Naive thymus-derived CD4-positive, alpha-beta T cell (primary cell): Measurements from ENCODE around the gene NAA15. TPM values are rescaled to one million over a fixed set of nuclear protein-coding genes. Genes with fewer than 3 reads are reported as not detected.

Source experiments
- ATAC-seq: fragments of 150-1000 bp; cut with Tn5 transposase; 2 replicates; pipeline ENCODE4 v1.10.0; 2021; ENCODE audit warnings: mild to moderate bottlenecking, moderate library complexity
- CTCF ChIA-PET: fragments of 350-600 bp; sonication (Branson Sonifier 250); formaldehyde crosslinking; loops from one replicate; lab custom pipeline; 2021; ENCODE audit warnings: antibody characterized with exemption; lab: Charles Lee
- POLR2A ChIA-PET: fragments of 350-600 bp; sonication (Branson Sonifier 250); formaldehyde crosslinking; loops from one replicate; lab custom pipeline; 2021; ENCODE audit warnings: antibody characterized with exemption, inconsistent platforms; lab: Charles Lee
- DNase-seq, 9 donors: peaks; one replicate each; pipeline versions ENCODE4 v3.0.0 to v3.0.0-alpha.2; 2020 to 2022; ENCODE audit warnings: mixed read lengths in 1 of 9
- H3K27ac ChIP-seq: one replicate; pipeline ENCODE4 v1.7.0; 2013; ENCODE audit warnings: mild to moderate bottlenecking, low read depth, low read length, moderate library complexity
- H3K27me3 ChIP-seq, 2 donors: one replicate each; pipeline ENCODE4 v1.7.0; 2013; ENCODE audit warnings: low read length in 2 of 2, mild to moderate bottlenecking in 2 of 2, moderate library complexity in 2 of 2; ENCODE audit not compliant: control insufficient read depth in 2 of 2, insufficient read depth in 2 of 2
- H3K36me3 ChIP-seq, 3 experiments: 1 replicate in 2 of 3; 2 replicates in 1 of 3; pipeline ENCODE4 v1.7.0; 2013; ENCODE audit warnings: low read length in 3 of 3, mild to moderate bottlenecking in 3 of 3, moderate library complexity in 1 of 3; ENCODE audit not compliant: insufficient read depth in 3 of 3, control insufficient read depth in 2 of 3
- H3K4me1 ChIP-seq, 2 donors: one replicate each; pipeline ENCODE4 v1.7.0; 2013; ENCODE audit warnings: low read length in 2 of 2, mild to moderate bottlenecking in 2 of 2, moderate library complexity in 1 of 2; ENCODE audit not compliant: control insufficient read depth in 2 of 2, insufficient read depth in 2 of 2
- H3K4me3 ChIP-seq: 2 replicates; pipeline ENCODE4 v1.7.0; 2013; ENCODE audit warnings: mild to moderate bottlenecking, low read length
- H3K9me3 ChIP-seq, 3 experiments: 1 replicate in 2 of 3; 2 replicates in 1 of 3; pipeline ENCODE4 v1.7.0; 2013; ENCODE audit warnings: low read length in 3 of 3; ENCODE audit not compliant: control insufficient read depth in 2 of 3
- H3K27ac Mint-ChIP-seq, 9 donors: one replicate each; pipeline ENCODE4 v1.8.0; 2020 to 2022; ENCODE audit warnings: mixed read lengths in 9 of 9, mild to moderate bottlenecking in 8 of 9, moderate library complexity in 5 of 9, inconsistent platforms in 2 of 9
- H3K27me3 Mint-ChIP-seq, 5 donors: one replicate each; pipeline ENCODE4 v1.8.0; 2021 to 2022; ENCODE audit warnings: mixed read lengths in 5 of 5, mild to moderate bottlenecking in 1 of 5
- H3K36me3 Mint-ChIP-seq, 5 donors: one replicate each; pipeline ENCODE4 v1.8.0; 2020 to 2022; ENCODE audit warnings: mixed read lengths in 5 of 5, mild to moderate bottlenecking in 3 of 5, inconsistent platforms in 1 of 5
- H3K4me1 Mint-ChIP-seq, 7 donors: one replicate each; pipeline ENCODE4 v1.8.0; 2020 to 2022; ENCODE audit warnings: mixed read lengths in 7 of 7, mild to moderate bottlenecking in 3 of 7, inconsistent platforms in 1 of 7
- H3K4me3 Mint-ChIP-seq, 10 donors: one replicate each; pipeline ENCODE4 v1.8.0; 2020 to 2022; ENCODE audit warnings: mild to moderate bottlenecking in 10 of 10, mixed read lengths in 10 of 10, moderate library complexity in 6 of 10, inconsistent platforms in 2 of 10
- H3K9me3 Mint-ChIP-seq, 11 donors: one replicate each; pipeline ENCODE4 v1.8.0; 2020 to 2022; ENCODE audit warnings: mixed read lengths in 11 of 11, mild to moderate bottlenecking in 4 of 11, inconsistent platforms in 1 of 11, moderate library complexity in 1 of 11
- intact Hi-C, 2 donors: fragments of 100-400 bp; cut with micrococcal nuclease; formaldehyde crosslinking; loops; one replicate each; pipeline ENCODE4 v1.15.1; 2023
- polyA plus RNA-seq, 2 donors: library from polyadenylated mRNA; unstranded; fragments of 300-500 nt; fragmentation: Illumina TruSeq; gene quantifications; one replicate each; pipeline ENCODE4 v1.2.3, GENCODE V29; 2021
- total RNA-seq, 6 experiments: library from RNA in 5 of 6; stranded (reverse) in 5 of 6; gene quantifications; 1 replicate in 5 of 6; 2 replicates in 1 of 6; pipeline ENCODE4 v1.2.3 and lab custom pipeline; 2021 to 2026

Gene NAA15
- total and polyA plus RNA-seq, 7 experiments from 2014 or later = 35.7 to 67.4 (median 45.3) TPM

DNA sequence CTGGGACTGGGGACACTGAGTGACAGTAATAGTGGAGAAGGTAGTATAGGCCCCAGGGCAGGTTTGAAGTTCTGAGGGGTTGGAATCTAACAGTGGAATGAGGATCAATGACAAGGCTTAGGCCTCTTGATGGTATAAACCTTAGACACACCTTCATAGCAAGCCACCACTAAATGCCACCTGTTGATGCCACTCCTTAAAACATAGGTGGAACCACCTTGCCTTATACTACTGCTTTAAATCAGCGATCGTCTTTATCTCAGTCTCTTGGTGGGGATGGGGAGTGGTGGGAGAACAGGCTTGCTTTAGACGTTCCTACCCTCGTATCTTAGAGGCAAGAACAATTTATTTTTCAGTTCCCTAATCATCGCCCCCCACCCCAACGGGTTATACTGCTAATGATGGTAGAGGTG, 153.8 kb downstream of the NAA15 start:
- H3K4me3 ChIP-seq = peak overlapping the region; percentile 97
- H3K9me3 Mint-ChIP-seq = peaks cover 0 to 4% (median 0%) of the 10 kb centered on the region in 11 donors
- no peaks in the 10 kb centered on the region for H3K27me3 Mint-ChIP-seq
- no peak for ATAC-seq
- no peak overlapping the region for H3K27ac ChIP-seq
- no peaks in the 10 kb centered on the region for H3K27me3 ChIP-seq
- POLR2A ChIA-PET = interaction anchor here (5.1 kb wide), 1 partner anchor 102 kb away, joined by 37 read pairs; the partner anchor contains the start of gene SETD7
- peaks cover 0 to 4% (median 0%) of the 10 kb centered on the region in 3 experiments for H3K36me3 ChIP-seq
- H3K4me3 Mint-ChIP-seq = peak overlapping the region; percentile 94 to 99 (median 97)
- CTCF ChIA-PET = interaction anchor here (0.6 kb wide), 2 partner anchors 126 to 798 kb away, joined by 3 to 4 read pairs; no protein-coding TSS in a partner anchor
- peaks cover 34 to 36% of the 10 kb centered on the region in 2 donors for H3K4me1 ChIP-seq
- intact Hi-C loops = loop anchor here in 1 of 2 donors (2.0 to 10.0 kb wide), 2 partner anchors 18 to 1770 kb away; partner anchors contain the start of gene ZNF330
- H3K36me3 Mint-ChIP-seq = peaks cover 0 to 11% (median 4%) of the 10 kb centered on the region in 5 donors
- DNase-seq = no peak
- H3K9me3 ChIP-seq = no peaks in the 10 kb centered on the region
- H3K27ac Mint-ChIP-seq = peak overlapping the region; percentile 7 to 99 (median 98)
- peaks cover 52 to 88% (median 75%) of the 10 kb centered on the region in 7 donors for H3K4me1 Mint-ChIP-seq

DNA sequence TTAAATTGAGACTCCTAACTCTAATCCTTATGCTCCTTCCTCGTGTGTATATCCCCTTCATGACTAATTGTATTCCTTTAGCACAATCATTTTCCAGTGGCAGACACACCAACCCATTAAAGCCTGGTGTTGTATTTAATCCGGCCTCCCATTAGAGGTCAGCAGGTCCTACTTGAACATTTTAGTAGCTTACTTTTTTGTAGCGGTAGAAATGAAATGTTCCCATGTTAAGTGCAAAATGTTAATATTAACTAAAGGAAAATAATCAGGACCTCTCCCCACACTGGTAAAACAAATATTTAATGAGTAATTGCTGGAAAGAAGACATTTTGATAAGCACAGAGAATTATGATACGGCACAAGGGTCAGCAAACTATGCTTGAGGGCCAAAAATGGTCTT, 156.0 kb downstream of the NAA15 start:
- Mint-ChIP-seq H3K36me3 (peaks cover 0 to 23% (median 10%) of the 10 kb centered on the region in 5 donors), H3K4me1 (peaks cover 54 to 86% (median 79%) of the 10 kb centered on the region in 7 donors), H3K4me3 (peak overlapping the region in 4 of 10 donors; percentile 28 to 97 (median 40)), H3K27me3 (no peaks in the 10 kb centered on the region), H3K27ac (peak overlapping the region in 1 of 9 donors; percentile 11), H3K9me3 (peaks cover 0 to 5% (median 0%) of the 10 kb centered on the region in 11 donors)
- Histone ChIP-seq H3K4me3 (no peak overlapping the region), H3K36me3 (peaks cover 0 to 4% (median 0%) of the 10 kb centered on the region in 3 experiments), H3K4me1 (peaks cover 29 to 32% of the 10 kb centered on the region in 2 donors), H3K27me3 (no peaks in the 10 kb centered on the region), H3K9me3 (no peaks in the 10 kb centered on the region), H3K27ac (no peak overlapping the region)
- ChIA-PET CTCF (no interaction called here), POLR2A (no interaction called here)
- ATAC-seq = no peak
- intact Hi-C loops = loop anchor here in 1 of 2 donors (10.0 kb wide), 1 partner anchor 1767 kb away; the partner anchor contains the start of gene ZNF330
- no peak for DNase-seq

DNA sequence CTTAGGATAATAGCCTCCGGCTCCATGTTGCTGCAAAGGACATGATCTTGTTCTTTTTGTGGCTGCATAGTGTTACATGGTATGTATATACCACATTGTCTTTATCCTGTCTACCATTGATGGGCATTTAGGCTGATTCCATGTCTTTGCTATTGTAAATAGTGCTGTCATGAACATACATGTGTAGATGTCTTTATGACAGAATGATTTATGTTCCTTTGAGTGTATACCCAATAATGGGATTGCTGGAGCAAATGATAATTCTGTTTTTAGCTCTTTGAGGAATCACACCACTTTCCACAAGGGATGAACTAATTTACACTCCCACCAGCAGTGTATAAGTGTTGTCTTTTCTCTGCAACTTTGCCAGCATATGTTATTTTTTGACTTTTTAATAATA, 157.2 kb downstream of the NAA15 start:
- H3K4me1 ChIP-seq = peaks cover 24 to 27% of the 10 kb centered on the region in 2 donors
- H3K27me3 Mint-ChIP-seq = no peaks in the 10 kb centered on the region
- peaks cover 0 to 4% (median 3%) of the 10 kb centered on the region in 3 experiments for H3K36me3 ChIP-seq
- intact Hi-C loops = loop anchor here in 1 of 2 donors (10.0 kb wide), 1 partner anchor 1766 kb away; the partner anchor contains the start of gene ZNF330
- H3K4me1 Mint-ChIP-seq = peaks cover 47 to 78% (median 76%) of the 10 kb centered on the region in 7 donors
- H3K27ac Mint-ChIP-seq = peak overlapping the region in 3 of 9 donors; percentile 7 to 32 (median 19)
- H3K27ac ChIP-seq = no peak overlapping the region
- no peak for DNase-seq
- H3K4me3 ChIP-seq = no peak overlapping the region
- no peak for ATAC-seq
- ChIA-PET CTCF (no interaction called here), POLR2A (no interaction called here)
- no peaks in the 10 kb centered on the region for H3K27me3 ChIP-seq
- peaks cover 0 to 7% (median 0%) of the 10 kb centered on the region in 11 donors for H3K9me3 Mint-ChIP-seq
- H3K9me3 ChIP-seq = no peaks in the 10 kb centered on the region
- peak overlapping the region in 4 of 10 donors; percentile 6 to 97 (median 8) for H3K4me3 Mint-ChIP-seq
- peaks cover 0 to 27% (median 15%) of the 10 kb centered on the region in 5 donors for H3K36me3 Mint-ChIP-seq

DNA sequence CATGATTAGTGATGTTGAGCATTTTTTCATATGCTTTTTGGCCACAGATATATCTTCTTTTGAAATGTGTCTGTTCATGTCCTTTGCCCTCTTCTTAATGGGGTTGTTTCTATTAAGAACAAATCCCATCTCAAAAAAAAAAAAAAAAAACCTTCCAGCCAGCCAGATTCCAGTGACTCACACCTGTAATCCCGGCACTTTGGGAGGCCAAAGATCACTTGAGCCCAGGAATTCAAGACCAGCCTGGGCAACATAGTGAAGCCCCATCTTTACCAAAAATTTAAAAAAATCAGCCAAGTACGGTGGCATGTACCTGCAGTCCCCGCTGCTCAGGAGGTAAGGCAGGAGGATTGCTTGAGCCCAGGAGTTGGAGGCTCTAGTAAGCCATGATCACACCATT, 157.7 kb downstream of the NAA15 start:
- peaks cover 0 to 32% (median 19%) of the 10 kb centered on the region in 5 donors for H3K36me3 Mint-ChIP-seq
- ChIA-PET POLR2A (interaction anchor here (0.7 kb wide), 1 partner anchor 97 kb away, joined by 3 read pairs; no protein-coding TSS in a partner anchor), CTCF (no interaction called here)
- H3K27ac ChIP-seq = no peak overlapping the region
- ATAC-seq (no peak), DNase-seq (no peak)
- H3K27me3 ChIP-seq = no peaks in the 10 kb centered on the region
- no peak overlapping the region for H3K4me3 ChIP-seq
- peaks cover 47 to 80% (median 78%) of the 10 kb centered on the region in 7 donors for H3K4me1 Mint-ChIP-seq
- peaks cover 24 to 27% of the 10 kb centered on the region in 2 donors for H3K4me1 ChIP-seq
- H3K27me3 Mint-ChIP-seq = no peaks in the 10 kb centered on the region
- intact Hi-C loops = loop anchor here in 1 of 2 donors (10.0 kb wide), 1 partner anchor 1766 kb away; the partner anchor contains the start of gene ZNF330
- peaks cover 0 to 8% (median 0%) of the 10 kb centered on the region in 11 donors for H3K9me3 Mint-ChIP-seq
- no peaks in the 10 kb centered on the region for H3K9me3 ChIP-seq
- H3K36me3 ChIP-seq = peaks cover 0 to 4% (median 3%) of the 10 kb centered on the region in 3 experiments
- peak overlapping the region in 2 of 10 donors; percentile 16 to 97 for H3K4me3 Mint-ChIP-seq
- peak overlapping the region in 2 of 9 donors; percentile 19 to 46 for H3K27ac Mint-ChIP-seq

DNA sequence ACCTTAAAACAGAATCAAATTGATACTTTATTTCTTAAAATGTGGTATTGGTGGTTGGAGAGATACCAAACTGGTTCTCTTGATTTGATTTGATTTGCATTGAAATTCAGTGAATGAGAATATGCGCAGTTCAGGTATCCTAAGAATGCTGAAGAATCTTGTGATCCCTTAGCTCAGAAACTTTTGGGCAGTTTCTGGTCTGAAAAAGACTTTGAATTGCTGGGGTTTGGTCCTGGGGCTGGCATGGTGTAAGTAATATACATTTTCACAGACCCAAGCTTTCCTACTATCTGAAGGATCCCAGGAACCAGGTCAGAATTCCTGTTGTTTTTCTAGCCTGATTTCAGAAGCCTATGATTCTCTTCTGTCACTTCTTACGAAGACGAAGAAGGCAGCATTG, 159.3 kb downstream of the NAA15 start:
- no peaks in the 10 kb centered on the region for H3K9me3 ChIP-seq
- Mint-ChIP-seq H3K27me3 (no peaks in the 10 kb centered on the region), H3K36me3 (peaks cover 0 to 35% (median 21%) of the 10 kb centered on the region in 5 donors), H3K4me3 (no peak overlapping the region), H3K4me1 (peaks cover 33 to 69% (median 63%) of the 10 kb centered on the region in 7 donors), H3K27ac (no peak overlapping the region), H3K9me3 (peaks cover 0 to 12% (median 1%) of the 10 kb centered on the region in 11 donors)
- no peak overlapping the region for H3K4me3 ChIP-seq
- intact Hi-C loops = no loop called here
- H3K36me3 ChIP-seq = peaks cover 0 to 3% (median 0%) of the 10 kb centered on the region in 3 experiments
- ATAC-seq (no peak), DNase-seq (no peak)
- peaks cover 16% of the 10 kb centered on the region in 2 donors for H3K4me1 ChIP-seq
- CTCF ChIA-PET = no interaction called here
- H3K27me3 ChIP-seq = no peaks in the 10 kb centered on the region
- POLR2A ChIA-PET = no interaction called here
- H3K27ac ChIP-seq = no peak overlapping the region

DNA sequence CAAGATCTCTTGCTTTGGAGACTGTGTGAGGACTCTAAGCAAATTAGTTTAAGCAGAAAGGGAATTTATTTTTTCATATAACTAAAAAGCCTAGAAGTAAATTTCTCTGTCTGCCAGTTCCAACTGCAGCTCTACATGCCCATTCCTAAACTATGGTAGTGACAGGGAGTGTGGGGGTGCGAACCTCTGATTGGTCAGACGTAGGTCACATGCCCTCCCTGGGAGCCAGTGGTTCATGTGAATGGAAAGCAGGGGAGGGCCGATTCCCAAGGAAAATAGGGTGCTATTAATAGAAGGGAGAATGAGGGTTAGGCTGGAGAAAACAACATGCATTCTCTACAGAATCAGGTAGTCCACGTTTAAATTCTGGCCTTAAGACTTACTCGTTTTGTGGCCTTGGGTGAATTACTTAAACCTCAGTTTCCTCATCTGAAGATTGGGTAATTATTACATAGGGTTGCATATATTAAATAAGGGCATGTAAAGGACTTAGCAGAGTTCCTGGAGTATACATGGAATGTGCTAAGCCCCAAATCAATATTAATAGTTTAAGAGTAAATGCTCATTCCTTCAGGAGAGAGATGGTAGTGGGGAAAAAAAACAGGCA, 159.8 kb downstream of the NAA15 start:
- Histone ChIP-seq H3K4me3 (no peak overlapping the region), H3K27ac (no peak overlapping the region), H3K4me1 (peaks cover 10 to 11% of the 10 kb centered on the region in 2 donors), H3K36me3 (peaks cover 0 to 3% (median 0%) of the 10 kb centered on the region in 3 experiments), H3K27me3 (no peaks in the 10 kb centered on the region), H3K9me3 (no peaks in the 10 kb centered on the region)
- peaks cover 29 to 64% (median 58%) of the 10 kb centered on the region in 7 donors for H3K4me1 Mint-ChIP-seq
- no peak overlapping the region for H3K4me3 Mint-ChIP-seq
- intact Hi-C loops = no loop called here
- H3K27me3 Mint-ChIP-seq = no peaks in the 10 kb centered on the region
- peaks cover 0 to 12% (median 1%) of the 10 kb centered on the region in 11 donors for H3K9me3 Mint-ChIP-seq
- H3K27ac Mint-ChIP-seq = no peak overlapping the region
- ATAC-seq (no peak), DNase-seq (no peak)
- ChIA-PET POLR2A (interaction anchor here (0.6 to 1.2 kb wide), 2 partner anchors 23 to 48 kb away, joined by 3 to 4 read pairs; no protein-coding TSS in a partner anchor), CTCF (no interaction called here)
- peaks cover 0 to 35% (median 21%) of the 10 kb centered on the region in 5 donors for H3K36me3 Mint-ChIP-seq
